Measurements from ENCODE around the gene SMARCA2. TPM values are rescaled to one million over a fixed set of nuclear protein-coding genes. Genes with fewer than 3 reads are reported as not detected.

Gene SMARCA2
- total RNA-seq, 1 donor from 2014 or later = 31.6 TPM

GRCh38 chr9:2174306-2174705 lies 159.2 kb downstream of the SMARCA2 start:
- H3K4me3 ChIP-seq (ENCODE audit: low read depth, low read length) = no peak overlapping the region
- no peak for TF ChIP-seq CTCF (conservative IDR thresholded peaks at IDR 0.05; ENCODE audit: low read depth, low read length)
- no peak for DNase-seq (ENCODE audit: low read depth)

- H3K4me3 ChIP-seq (ENCODE audit: low read depth, low read length) = no peak overlapping the region
- DNase-seq (ENCODE audit: low read depth) = no peak
- no peak for TF ChIP-seq CTCF (conservative IDR thresholded peaks at IDR 0.05; ENCODE audit: low read depth, low read length)
These were observed 159.8 kb downstream of the SMARCA2 start for GRCh38 chr9:2174911-2175310.

GRCh38 chr9:2177121-2177520 lies 162.0 kb downstream of the SMARCA2 start:
- DNase-seq (ENCODE audit: low read depth) = no peak
- TF ChIP-seq CTCF (conservative IDR thresholded peaks at IDR 0.05; ENCODE audit: low read depth, low read length) = no peak
- H3K4me3 ChIP-seq (ENCODE audit: low read depth, low read length) = no peak overlapping the region

GRCh38 chr9:2178034-2178734 lies 163.0 kb downstream of the SMARCA2 start:
- no peak for TF ChIP-seq CTCF (conservative IDR thresholded peaks at IDR 0.05; ENCODE audit: low read depth, low read length)
- no peak for DNase-seq (ENCODE audit: low read depth)
- no peak overlapping the region for H3K4me3 ChIP-seq (ENCODE audit: low read depth, low read length)

GRCh38 chr9:2179567-2179966 lies 164.4 kb downstream of the SMARCA2 start:
- H3K4me3 ChIP-seq (ENCODE audit: low read depth, low read length) = no peak overlapping the region
- DNase-seq (ENCODE audit: low read depth) = no peak

GRCh38 chr9:2180154-2180553 lies 165.0 kb downstream of the SMARCA2 start:
- no peak for DNase-seq (ENCODE audit: low read depth)
- no peak overlapping the region for H3K4me3 ChIP-seq (ENCODE audit: low read depth, low read length)
- TF ChIP-seq CTCF (conservative IDR thresholded peaks at IDR 0.05; ENCODE audit: low read depth, low read length) = no peak

More at GRCh38 chr9:2179567-2179966, 164.4 kb downstream of the SMARCA2 start:
- TF ChIP-seq CTCF (conservative IDR thresholded peaks at IDR 0.05; ENCODE audit: low read depth, low read length) = peak; percentile 23

GRCh38 chr9:2180704-2181103 lies 165.6 kb downstream of the SMARCA2 start:
- no peak for TF ChIP-seq CTCF (conservative IDR thresholded peaks at IDR 0.05; ENCODE audit: low read depth, low read length)
- no peak overlapping the region for H3K4me3 ChIP-seq (ENCODE audit: low read depth, low read length)
- DNase-seq (ENCODE audit: low read depth) = no peak
